Lung (tissue), 12 donors: ENCODE measurements around the gene SPAST. TPM values are rescaled to one million over a fixed set of nuclear protein-coding genes. Genes with fewer than 3 reads are reported as not detected.

Experiments used
- ATAC-seq: fragments of 200-7000 bp; cut with Tn5 transposase; one replicate; pipeline ENCODE4 v1.9.1; 2020; ENCODE audit warnings: moderate number of reproducible peaks; ENCODE audit not compliant: insufficient read depth, low FRiP score
- DNase-seq, 3 donors: peaks; one replicate each; pipeline ENCODE4 v3.0.0-alpha.2; 2013 to 2017
- H3K27ac ChIP-seq, 2 donors: one replicate each; pipeline ENCODE4 v1.5.1; 2013; ENCODE audit warnings: mild to moderate bottlenecking in 2 of 2, moderate library complexity in 2 of 2, control low read depth in 1 of 2, inconsistent platforms in 1 of 2, low read depth in 1 of 2, low read length in 1 of 2
- H3K27me3 ChIP-seq, 3 donors: one replicate each; pipeline ENCODE4 v1.5.1; 2013; ENCODE audit warnings: low read length in 2 of 3; ENCODE audit not compliant: control insufficient read depth in 3 of 3, insufficient read depth in 3 of 3
- H3K36me3 ChIP-seq, 4 donors: one replicate each; pipeline ENCODE4 v1.5.1; 2013; ENCODE audit warnings: low read length in 4 of 4, mild to moderate bottlenecking in 1 of 4, moderate library complexity in 1 of 4; ENCODE audit not compliant: control insufficient read depth in 4 of 4, insufficient read depth in 4 of 4
- H3K4me1 ChIP-seq, 5 donors: one replicate each; pipeline ENCODE4 v1.5.1; 2013; ENCODE audit warnings: low read length in 5 of 5, mild to moderate bottlenecking in 2 of 5, moderate library complexity in 1 of 5; ENCODE audit not compliant: control insufficient read depth in 5 of 5, insufficient read depth in 5 of 5
- H3K4me3 ChIP-seq: one replicate; pipeline ENCODE4 v1.5.1; 2013; ENCODE audit warnings: mild to moderate bottlenecking, control low read depth, moderate library complexity
- H3K9ac ChIP-seq, 2 donors: one replicate each; pipeline ENCODE4 v1.5.1; 2013; ENCODE audit warnings: low read length in 2 of 2, control low read depth in 1 of 2; ENCODE audit not compliant: insufficient read depth in 1 of 2
- H3K9me3 ChIP-seq, 4 donors: one replicate each; pipeline ENCODE4 v1.5.1; 2013; ENCODE audit warnings: low read length in 3 of 4, mild to moderate bottlenecking in 1 of 4, moderate library complexity in 1 of 4; ENCODE audit not compliant: control insufficient read depth in 4 of 4, insufficient read depth in 3 of 4
- CTCF ChIP-seq: IDR thresholded peaks from 2 replicates; pipeline ENCODE4 v1.5.1; 2012; ENCODE audit warnings: mild to moderate bottlenecking; ENCODE audit errors: control extremely low read depth, extremely low read depth
- WGBS, 2 donors: extraction: QIAGEN DNeasy Blood & Tissue Kit; methylation state at CpG; one replicate each; pipeline ENCODE4 v1.1.7; 2013; 5-methylcytosine and 5-hydroxymethylcytosine counted together
- polyA plus RNA-seq, 2 donors: library from polyadenylated mRNA; stranded (reverse); fragments of 200-250 nt; gene quantifications; one replicate each; pipeline ENCODE4 v1.2.1, GENCODE V29; 2013
- total RNA-seq, 2 donors: library from RNA; depleted of rRNA in 1 of 2; stranded (reverse); fragments of >200 nt in 1 of 2; gene quantifications; one replicate each; pipeline ENCODE4 v1.2.1, GENCODE V29; 2014 to 2021
- donor health status: control.
- donor health status: control.
- donor health status: Bipolar disorder and iron deficiency.
- donor health status: healthy.
- donor health status: DM: yes; HTN: yes; CAD: no.

The SPAST gene
- total and polyA plus RNA-seq, 4 donors = 4.1 to 30.5 (median 9.6) TPM

- H3K9me3 ChIP-seq = no peaks in the 10 kb centered on the region
- H3K27me3 ChIP-seq = no peaks in the 10 kb centered on the region
- DNase-seq (no peak), ATAC-seq (no peak)
- H3K4me3 ChIP-seq = no peak overlapping the region
- H3K9ac ChIP-seq = no peak overlapping the region
- H3K27ac ChIP-seq = no peak overlapping the region
- H3K4me1 ChIP-seq = no peaks in the 10 kb centered on the region
- TF ChIP-seq CTCF = no peak
- H3K36me3 ChIP-seq = peaks cover 0 to 9% (median 6%) of the 10 kb centered on the region in 4 donors
- 97 to 99% methylated on average over 2 of the region's 2 CpGs for WGBS, 2 donors
Measured at GRCh38 chr2:32119161-32119560, 55.8 kb downstream of the SPAST start.

GRCh38 chr2:32124660-32125059, 61.3 kb downstream of the SPAST start:
- TF ChIP-seq CTCF = no peak
- DNase-seq (peak in 2 of 3 donors; percentile 1 to 4), ATAC-seq (no peak)
- no peak overlapping the region for H3K9ac ChIP-seq
- no peak overlapping the region for H3K4me3 ChIP-seq
- no peaks in the 10 kb centered on the region for H3K4me1 ChIP-seq
- no peaks in the 10 kb centered on the region for H3K27me3 ChIP-seq
- no peaks in the 10 kb centered on the region for H3K9me3 ChIP-seq
- no peak overlapping the region for H3K27ac ChIP-seq
- peaks cover 0 to 9% (median 5%) of the 10 kb centered on the region in 4 donors for H3K36me3 ChIP-seq

GRCh38 chr2:32128636-32129035, 65.3 kb downstream of the SPAST start:
- WGBS, 2 donors = 99 to 100% methylated on average over 1 of the region's 1 CpG

More at GRCh38 chr2:32128636-32129035, 65.3 kb downstream of the SPAST start:
- H3K9ac ChIP-seq = no peak overlapping the region
- H3K4me1 ChIP-seq = no peaks in the 10 kb centered on the region
- TF ChIP-seq CTCF = no peak
- ATAC-seq (no peak), DNase-seq (no peak)
- no peaks in the 10 kb centered on the region for H3K9me3 ChIP-seq
- H3K36me3 ChIP-seq = peaks cover 0 to 14% (median 9%) of the 10 kb centered on the region in 4 donors
- no peaks in the 10 kb centered on the region for H3K27me3 ChIP-seq
- no peak overlapping the region for H3K27ac ChIP-seq
- H3K4me3 ChIP-seq = no peak overlapping the region
